Epithelial cell of proximal tubule (primary cell): ENCODE data around the gene DHDH. TPM values are rescaled to one million over a fixed set of nuclear protein-coding genes. Genes with fewer than 3 reads are reported as not detected.
"Not testable (repeated sequence)": the region's sequence is repeated elsewhere in the genome, so short reads cannot be mapped to it uniquely, and the experiment has no call there.

Experiments used
- DNase-seq: peaks from one replicate; pipeline ENCODE4 v3.0.0-alpha.2; 2011; ENCODE audit warnings: low read depth
- H3K4me3 ChIP-seq: 2 replicates; pipeline ENCODE4 v1.5.1; 2011; ENCODE audit warnings: low read depth, mild to moderate bottlenecking, low read length
- CTCF ChIP-seq: conservative IDR thresholded peaks from 2 replicates; pipeline ENCODE4 v1.5.1; 2012; ENCODE audit warnings: low read depth, mild to moderate bottlenecking, low read length
- total RNA-seq: library from RNA; depleted of rRNA; stranded (reverse); fragments of >200 nt; gene quantifications from 2 replicates; pipeline ENCODE4 v1.2.3, GENCODE V29; 2015

The DHDH gene
- total RNA-seq, 1 donor from 2014 or later, result 0.35 TPM

- DNase-seq, result no peak
- no peak overlapping the region for H3K4me3 ChIP-seq
- no peak for TF ChIP-seq CTCF
These were observed 36.3 kb upstream of the DHDH start for GRCh38 chr19:48897181-48897580.

GRCh38 chr19:48899386-48899749 lies 34.1 kb upstream of the DHDH start:
- not testable (repeated sequence) for DNase-seq
- peak overlapping the region; percentile 98 for H3K4me3 ChIP-seq

GRCh38 chr19:48899781-48900476 lies 33.6 kb upstream of the DHDH start, which contains the start of gene NUCB1:
TSS of gene NUCB1 (plus strand) at chr19:48900312. CDS start at chr19:48900797, 485 bp downstream.
- DNase-seq, result peak; percentile 83
- peak; percentile 26 for TF ChIP-seq CTCF
- H3K4me3 ChIP-seq, result peak within 1 kb of the TSS; percentile 98

GRCh38 chr19:48900477-48901406 lies 32.8 kb upstream of the DHDH start:
- DNase-seq, result no peak
- peak overlapping the region; percentile 98 for H3K4me3 ChIP-seq
- TF ChIP-seq CTCF, result no peak

GRCh38 chr19:48902291-48902690 lies 31.2 kb upstream of the DHDH start:
- not testable (repeated sequence) for DNase-seq

GRCh38 chr19:48903788-48904187 lies 29.7 kb upstream of the DHDH start:
- DNase-seq, H3K4me3 ChIP-seq: not testable (repeated sequence)

More at GRCh38 chr19:48902291-48902690, 31.2 kb upstream of the DHDH start:
- not testable (repeated sequence) for H3K4me3 ChIP-seq

GRCh38 chr19:48905664-48906063 lies 27.8 kb upstream of the DHDH start:
- no peak for DNase-seq
- no peak overlapping the region for H3K4me3 ChIP-seq
- TF ChIP-seq CTCF, result no peak

GRCh38 chr19:48906324-48906723 lies 27.2 kb upstream of the DHDH start:
- TF ChIP-seq CTCF, result no peak
- no peak overlapping the region for H3K4me3 ChIP-seq
- DNase-seq, result no peak
